Common myeloid progenitor, CD34-positive (primary cell): ENCODE measurements around the gene YAP1. TPM values are rescaled to one million over a fixed set of nuclear protein-coding genes. Genes with fewer than 3 reads are reported as not detected.

ENCODE experiments used
- CTCF ChIA-PET: fragments of 350-600 bp; sonication (Branson Sonifier 250); formaldehyde crosslinking; loops from one replicate; lab custom pipeline; 2021; ENCODE audit warnings: antibody characterized with exemption; lab: Charles Lee
- POLR2A ChIA-PET: fragments of 350-600 bp; sonication (Branson Sonifier 250); formaldehyde crosslinking; loops from one replicate; lab custom pipeline; 2021; ENCODE audit warnings: antibody characterized with exemption; lab: Charles Lee
- DNase-seq, 3 donors: peaks; one replicate each; pipeline versions ENCODE4 v3.0.0 to v3.0.0-alpha.2; 2013
- H3K27ac ChIP-seq, 2 experiments: 1 replicate in 1 of 2; 2 replicates in 1 of 2; pipeline ENCODE4 v1.7.0; 2013; ENCODE audit warnings: inconsistent platforms in 2 of 2, low read length in 2 of 2, mild to moderate bottlenecking in 2 of 2, low read depth in 1 of 2, moderate library complexity in 1 of 2; ENCODE audit not compliant: severe bottlenecking in 2 of 2, insufficient read depth in 1 of 2, poor library complexity in 1 of 2
- H3K27me3 ChIP-seq, 5 experiments: replicated peaks in 2 of 5; 1 replicate in 3 of 5; 2 replicates in 2 of 5; pipeline versions ENCODE4 v1.6.1 to v1.7.0; 2013; ENCODE audit warnings: low read length in 4 of 5, mild to moderate bottlenecking in 2 of 5, moderate library complexity in 2 of 5, inconsistent platforms in 1 of 5; ENCODE audit not compliant: insufficient read depth in 5 of 5, control insufficient read depth in 4 of 5
- H3K36me3 ChIP-seq, 4 experiments: 1 replicate in 2 of 4; 2 replicates in 2 of 4; pipeline versions ENCODE4 v1.6.1 to v1.7.0; 2013; ENCODE audit warnings: low read length in 3 of 4, control low read depth in 1 of 4, mild to moderate bottlenecking in 1 of 4; ENCODE audit not compliant: control insufficient read depth in 4 of 4, insufficient read depth in 4 of 4
- H3K4me1 ChIP-seq, 4 experiments: 1 replicate in 3 of 4; 2 replicates in 1 of 4; pipeline versions ENCODE4 v1.6.1 to v1.7.1; 2013; ENCODE audit warnings: low read length in 3 of 4, mild to moderate bottlenecking in 3 of 4, control low read depth in 1 of 4, inconsistent platforms in 1 of 4, moderate library complexity in 1 of 4; ENCODE audit not compliant: control insufficient read depth in 4 of 4, insufficient read depth in 4 of 4; ENCODE audit errors: control extremely low read depth in 1 of 4
- H3K4me3 ChIP-seq, 7 experiments: 1 replicate in 4 of 7; 2 replicates in 3 of 7; pipeline versions ENCODE4 v1.5.1 to v1.7.0; 2013; ENCODE audit warnings: mild to moderate bottlenecking in 7 of 7, low read length in 6 of 7, moderate library complexity in 6 of 7, inconsistent platforms in 2 of 7, low read depth in 2 of 7, control low read depth in 1 of 7; ENCODE audit not compliant: insufficient read depth in 4 of 7, control insufficient read depth in 1 of 7; ENCODE audit errors: extremely low read depth in 1 of 7
- H3K9me3 ChIP-seq, 5 experiments: 1 replicate in 4 of 5; 2 replicates in 1 of 5; pipeline versions ENCODE4 v1.6.1 to v1.7.1; 2013; ENCODE audit warnings: low read length in 4 of 5, mild to moderate bottlenecking in 2 of 5, inconsistent platforms in 1 of 5, low read depth in 1 of 5, moderate library complexity in 1 of 5; ENCODE audit not compliant: control insufficient read depth in 4 of 5, insufficient read depth in 2 of 5; ENCODE audit errors: control extremely low read depth in 1 of 5
- WGBS: methylation state at CpG from one replicate; pipeline ENCODE4 v1.1.5; 2013; ENCODE audit not compliant: insufficient coverage; 5-methylcytosine and 5-hydroxymethylcytosine counted together
- polyA plus RNA-seq: library from polyadenylated mRNA; unstranded; fragments of 120-200 nt; gene quantifications from one replicate; pipeline ENCODE4 v1.2.1, GENCODE V29; 2013

YAP1 gene
- polyA plus RNA-seq, result not detected

DNA sequence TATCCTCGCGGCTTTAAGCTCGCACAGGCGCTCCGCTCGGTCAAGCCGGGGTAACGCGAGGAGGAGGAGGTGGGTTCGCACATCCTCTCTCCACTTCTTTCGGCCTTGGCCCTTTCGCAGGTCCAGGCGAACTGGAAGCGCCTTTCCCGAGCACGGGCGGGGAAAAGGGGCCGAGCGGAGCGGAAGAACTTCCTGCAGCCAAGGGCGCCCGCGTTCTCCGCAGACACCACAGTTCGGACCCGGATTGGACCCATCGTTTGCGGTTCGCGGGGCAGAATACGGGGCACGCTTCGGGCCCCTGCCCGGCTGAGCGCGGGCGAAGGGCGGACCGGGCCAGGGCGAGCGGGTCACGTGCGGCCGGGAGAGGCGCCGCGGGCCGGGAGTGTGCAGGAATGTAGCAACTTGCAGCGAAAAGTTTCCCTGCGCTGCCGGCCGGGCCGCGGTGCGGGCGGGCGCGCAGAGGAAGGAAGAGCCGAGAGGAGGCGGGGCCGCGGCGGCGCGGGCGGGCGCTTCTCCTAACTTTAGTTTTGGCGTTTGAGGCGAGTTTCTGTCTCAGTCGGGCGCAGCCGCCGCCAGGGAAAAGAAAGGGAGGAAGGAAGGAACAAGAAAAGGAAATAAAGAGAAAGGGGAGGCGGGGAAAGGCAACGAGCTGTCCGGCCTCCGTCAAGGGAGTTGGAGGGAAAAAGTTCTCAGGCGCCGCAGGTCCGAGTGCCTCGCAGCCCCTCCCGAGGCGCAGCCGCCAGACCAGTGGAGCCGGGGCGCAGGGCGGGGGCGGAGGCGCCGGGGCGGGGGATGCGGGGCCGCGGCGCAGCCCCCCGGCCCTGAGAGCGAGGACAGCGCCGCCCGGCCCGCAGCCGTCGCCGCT is at the start of gene YAP1:
Gene YAP1 (plus strand): TSS at position 552 of the 865 bp plus-strand sequence. CDS start 402 bp downstream, outside the sequence.
- Histone ChIP-seq H3K36me3 (no peaks in the 10 kb centered on the region), H3K27ac (no peak within 1 kb of the TSS), H3K9me3 (no peaks in the 10 kb centered on the region), H3K4me3 (peak within 1 kb of the TSS; percentile 28 to 76 (median 64)), H3K27me3 (peaks cover 21 to 92% (median 42%) of the 10 kb centered on the region in 5 experiments), H3K4me1 (peaks cover 0 to 22% (median 15%) of the 10 kb centered on the region in 4 experiments)
- 1% methylated on average over 61 of the region's 104 CpGs for WGBS
- ChIA-PET POLR2A (interaction anchor here (0.5 kb wide), 1 partner anchor 22 kb away, joined by 6 read pairs; no protein-coding TSS in a partner anchor), CTCF (interaction anchor here (1.0 kb wide), 1 partner anchor 10 kb away, joined by 4 read pairs; no protein-coding TSS in a partner anchor)
- peak; percentile 78 to 84 (median 79) for DNase-seq

DNA sequence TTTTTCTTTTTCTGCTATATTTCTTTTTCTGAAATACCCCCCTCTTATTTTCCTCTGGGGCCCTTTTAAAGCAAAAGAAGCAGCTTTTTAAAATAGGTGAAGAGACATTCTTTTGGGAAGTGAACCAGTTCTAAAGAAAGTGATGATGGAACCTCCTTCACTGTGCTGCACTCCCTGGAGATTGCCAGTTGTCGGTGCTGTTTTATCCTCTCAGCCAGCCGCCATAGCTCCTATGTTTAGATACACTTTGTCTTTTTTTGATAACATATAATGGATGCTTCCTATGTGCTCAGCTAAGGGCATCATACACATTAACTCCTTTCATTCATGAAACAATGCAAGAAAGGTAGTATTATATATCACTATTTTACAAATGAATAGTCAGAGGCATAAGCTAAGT is 49.0 kb upstream of the YAP1 start:
- Histone ChIP-seq H3K4me3 (no peak overlapping the region), H3K9me3 (no peaks in the 10 kb centered on the region), H3K27ac (no peak overlapping the region), H3K4me1 (no peaks in the 10 kb centered on the region), H3K27me3 (peaks cover 0 to 28% (median 7%) of the 10 kb centered on the region in 5 experiments), H3K36me3 (no peaks in the 10 kb centered on the region)
- WGBS, result no CpG with 5 or more reads among the region's 2 CpGs
- ChIA-PET POLR2A (no interaction called here), CTCF (interaction anchor here (0.9 kb wide), 1 partner anchor 53 kb away, joined by 3 read pairs; no protein-coding TSS in a partner anchor)
- no peak for DNase-seq

DNA sequence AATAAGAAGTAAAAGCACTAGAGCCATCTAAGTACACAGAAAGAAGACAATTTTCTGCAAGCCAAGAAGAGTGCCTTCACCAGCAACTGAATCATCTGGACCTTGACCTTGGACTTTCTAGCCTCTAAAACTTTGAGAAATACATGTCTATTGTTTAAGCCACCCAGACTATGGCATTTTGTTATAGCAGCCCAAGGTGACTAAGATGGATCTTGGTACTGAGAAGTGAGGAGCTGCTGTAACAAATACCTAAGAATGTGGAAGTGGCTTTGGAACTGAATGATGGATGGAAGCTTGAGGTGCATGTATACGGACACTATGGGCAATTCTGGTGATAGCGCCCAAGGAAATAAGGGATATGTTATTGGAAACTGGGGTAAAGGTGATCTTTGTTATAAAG is 48.1 kb upstream of the YAP1 start:
- H3K27me3 ChIP-seq, result peaks cover 0 to 28% (median 6%) of the 10 kb centered on the region in 5 experiments
- H3K9me3 ChIP-seq, result no peaks in the 10 kb centered on the region
- H3K27ac ChIP-seq, result no peak overlapping the region
- WGBS, result 94% methylated on average over 2 of the region's 2 CpGs
- no peaks in the 10 kb centered on the region for H3K4me1 ChIP-seq
- DNase-seq, result no peak
- no peak overlapping the region for H3K4me3 ChIP-seq
- ChIA-PET POLR2A (no interaction called here), CTCF (no interaction called here)
- no peaks in the 10 kb centered on the region for H3K36me3 ChIP-seq

DNA sequence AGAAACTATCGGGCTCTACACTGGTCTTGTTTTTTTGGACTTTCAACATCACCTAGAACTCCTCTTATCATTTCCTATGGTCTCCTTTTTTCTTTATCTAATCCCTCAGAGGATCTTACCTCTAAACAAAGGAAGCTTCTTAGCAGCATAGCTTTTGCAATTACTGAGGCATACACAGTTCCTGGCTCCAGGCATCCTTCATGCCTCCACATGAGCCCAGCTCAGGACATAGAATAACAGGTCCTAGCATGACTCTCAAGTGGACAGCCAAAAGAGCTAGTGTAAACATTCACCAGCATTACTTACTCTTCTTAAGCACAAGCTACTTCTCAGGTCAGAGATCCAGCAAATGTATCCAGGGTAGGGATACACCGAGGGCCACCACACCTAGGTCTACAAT is 45.9 kb upstream of the YAP1 start:
- H3K4me3 ChIP-seq, result no peak overlapping the region
- no peaks in the 10 kb centered on the region for H3K4me1 ChIP-seq
- POLR2A ChIA-PET, result no interaction called here
- H3K27me3 ChIP-seq, result peaks cover 0 to 29% (median 6%) of the 10 kb centered on the region in 5 experiments
- H3K9me3 ChIP-seq, result no peaks in the 10 kb centered on the region
- no peak overlapping the region for H3K27ac ChIP-seq
- CTCF ChIA-PET, result no interaction called here
- H3K36me3 ChIP-seq, result no peaks in the 10 kb centered on the region
- no peak for DNase-seq
- WGBS, result 71% methylated on average over 1 of the region's 2 CpGs

DNA sequence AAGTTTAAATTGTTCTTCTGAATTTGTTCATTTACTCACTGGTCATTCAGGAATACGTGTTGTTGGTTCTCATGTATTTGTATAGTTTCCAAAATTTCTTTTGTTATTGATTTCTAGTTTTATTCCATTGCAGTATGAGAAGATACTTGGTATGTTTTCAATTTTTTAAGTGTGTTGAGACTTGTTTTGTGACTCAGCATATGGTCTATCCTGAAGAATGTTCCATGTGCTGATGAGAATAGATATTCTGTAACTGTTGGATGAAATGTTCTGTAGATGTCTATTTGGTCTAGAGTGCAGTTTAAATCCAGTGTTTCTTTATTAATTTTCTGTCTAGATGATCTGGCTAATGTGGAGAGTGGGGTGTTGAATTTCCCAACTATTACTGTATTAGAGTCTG is 39.5 kb upstream of the YAP1 start:
- no CpG with 5 or more reads among the region's 1 CpG for WGBS
- H3K4me3 ChIP-seq, result no peak overlapping the region
- ChIA-PET CTCF (no interaction called here), POLR2A (no interaction called here)
- no peak overlapping the region for H3K27ac ChIP-seq
- no peaks in the 10 kb centered on the region for H3K4me1 ChIP-seq
- H3K36me3 ChIP-seq, result no peaks in the 10 kb centered on the region
- H3K27me3 ChIP-seq, result peaks cover 0 to 13% (median under 1%) of the 10 kb centered on the region in 5 experiments
- no peak for DNase-seq
- peaks cover 0 to 45% (median 13%) of the 10 kb centered on the region in 5 experiments for H3K9me3 ChIP-seq

DNA sequence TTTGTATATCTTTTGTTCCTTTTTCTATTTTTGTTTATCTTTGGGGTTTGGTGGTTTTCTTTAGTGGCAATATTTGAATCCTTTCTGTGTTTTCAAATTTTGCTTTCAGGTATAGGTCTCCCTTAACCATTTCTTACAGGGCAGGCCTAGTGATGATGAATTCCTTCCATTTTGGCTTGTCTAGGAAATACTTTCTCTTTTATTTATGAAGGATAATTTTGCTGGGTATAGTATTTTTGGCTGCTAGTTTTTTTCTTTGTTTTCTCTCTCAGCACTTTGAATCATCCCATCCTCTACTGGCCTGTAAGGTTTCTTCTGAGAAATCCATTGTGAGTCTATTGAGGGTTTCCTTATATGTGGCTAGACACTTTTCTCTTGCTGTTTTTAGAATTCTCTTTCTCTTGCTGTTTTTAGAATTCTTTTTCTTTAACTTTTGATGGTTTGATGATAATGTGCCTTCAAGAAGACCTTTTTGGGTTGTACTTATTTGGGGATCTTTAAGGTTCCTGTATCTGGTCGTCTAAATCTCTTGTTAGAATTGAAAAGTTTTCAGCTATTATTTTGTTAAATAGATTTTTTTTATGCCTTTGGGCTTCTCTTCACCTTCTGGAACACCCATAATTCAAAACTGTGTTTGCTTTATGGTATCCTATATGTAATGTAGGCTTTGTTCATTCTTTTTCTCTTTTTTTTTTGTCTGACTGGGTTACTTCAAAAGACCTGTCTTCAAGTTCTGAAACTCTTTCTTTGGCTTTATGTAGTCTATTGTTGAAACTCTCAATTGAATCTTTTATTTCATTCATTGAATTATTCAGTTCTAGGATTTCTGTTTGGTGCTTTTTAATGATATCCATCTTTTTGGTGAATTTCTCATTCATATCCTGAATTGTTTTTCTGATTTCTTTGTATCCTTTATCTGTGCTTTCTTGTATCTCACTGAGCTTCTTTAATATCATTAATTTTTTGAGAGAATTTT is 38.5 kb upstream of the YAP1 start:
- DNase-seq, result no peak
- H3K9me3 ChIP-seq, result peaks cover 0 to 45% (median 13%) of the 10 kb centered on the region in 5 experiments
- CTCF ChIA-PET, result no interaction called here
- peaks cover 0 to 17% (median 3%) of the 10 kb centered on the region in 5 experiments for H3K27me3 ChIP-seq
- H3K27ac ChIP-seq, result no peak overlapping the region
- no CpG with 5 or more reads among the region's 1 CpG for WGBS
- no peaks in the 10 kb centered on the region for H3K4me1 ChIP-seq
- no peak overlapping the region for H3K4me3 ChIP-seq
- POLR2A ChIA-PET, result no interaction called here
- H3K36me3 ChIP-seq, result no peaks in the 10 kb centered on the region
